GM19328 (cell line): ENCODE measurements around the gene DHX40.
"Not testable (repeated sequence)": the region's sequence is repeated elsewhere in the genome, so short reads cannot be mapped to it uniquely, and the experiment has no call there.

Experiments used
- ATAC-seq: cut with Tn5 transposase; IDR thresholded peaks from one replicate; pipeline ENCODE4 v1.9.1; 2021; ENCODE audit warnings: mild to moderate bottlenecking, moderate library complexity; ENCODE audit not compliant: unreplicated experiment

DHX40 gene

DNA sequence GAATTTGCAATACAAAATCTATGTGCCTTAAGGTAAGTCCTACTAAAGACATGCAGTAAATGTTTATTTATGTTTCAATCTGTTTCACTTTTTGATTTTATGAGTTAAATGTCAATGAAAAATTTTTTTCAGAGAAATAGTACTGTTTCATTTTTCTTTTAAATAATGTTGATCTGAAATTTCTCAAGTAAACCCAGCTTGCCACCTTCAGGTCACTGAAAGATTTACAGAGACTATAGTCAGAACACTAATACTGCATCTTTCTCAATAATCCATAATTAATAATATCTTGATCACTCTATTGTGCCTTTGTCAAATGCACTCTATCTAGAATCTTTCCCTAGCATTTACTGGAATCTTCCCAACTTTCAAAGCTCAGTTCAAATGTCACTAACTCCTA, 6.5 kb upstream of the DHX40 start:
- ATAC-seq, result no peak

DNA sequence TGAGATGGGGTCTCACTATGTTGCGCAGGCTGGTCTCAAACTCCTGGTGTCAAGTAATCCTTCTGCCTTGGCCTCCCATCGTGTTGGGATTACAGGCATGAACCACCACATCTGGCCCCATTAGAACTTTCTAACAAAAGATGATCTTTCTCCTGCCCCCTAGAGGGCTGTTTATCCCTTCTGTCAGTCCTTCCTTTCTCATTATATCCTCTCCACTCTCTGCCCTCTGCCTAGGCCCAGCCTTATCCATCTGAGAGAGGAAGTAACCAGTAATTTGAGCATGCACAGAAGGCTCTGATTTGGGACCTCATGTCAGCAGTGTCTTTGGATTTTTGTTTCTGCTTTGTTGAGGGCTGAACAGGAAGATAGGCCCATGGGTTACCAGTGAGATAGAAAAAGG, 4.4 kb upstream of the DHX40 start:
- ATAC-seq, result no peak

DNA sequence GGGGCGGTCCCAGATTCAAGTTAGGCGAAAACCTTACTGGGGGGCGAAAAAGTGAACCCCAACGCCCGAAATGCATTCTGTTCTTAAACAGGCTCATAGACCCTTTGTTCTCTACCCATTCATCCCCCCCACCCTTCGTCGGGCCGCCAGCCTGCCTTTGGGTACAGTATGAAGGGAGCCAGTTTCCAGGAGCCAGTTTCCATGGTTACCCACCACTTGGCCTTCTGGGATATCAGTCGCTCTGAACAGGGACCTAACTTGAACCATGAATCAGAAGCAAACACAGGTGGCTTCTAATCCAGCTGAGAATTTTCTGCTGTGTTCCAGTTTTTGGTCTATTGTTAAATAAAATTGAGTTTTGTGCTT, 532 bp downstream of the DHX40 start:
- ATAC-seq, result no peak

DNA sequence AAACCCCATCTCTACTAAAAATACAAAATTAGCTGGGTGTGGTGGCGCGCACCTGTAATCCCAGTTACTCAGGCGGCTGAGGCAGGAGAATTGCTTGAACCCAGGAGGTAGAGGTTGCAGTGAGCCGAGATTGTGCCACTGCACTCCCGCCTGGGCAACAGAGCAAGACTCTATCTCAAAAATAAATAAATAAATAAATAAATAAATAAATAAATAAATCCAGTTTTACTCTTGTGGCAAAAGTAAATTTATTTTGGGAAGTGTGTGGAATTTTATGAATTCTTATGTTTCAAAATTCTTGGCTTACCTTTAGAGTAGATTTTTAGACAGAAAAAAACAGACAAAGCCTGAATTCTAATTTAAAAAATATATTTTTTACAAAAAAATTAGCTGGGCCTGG, 3.7 kb downstream of the DHX40 start:
- not testable (repeated sequence) for ATAC-seq

DNA sequence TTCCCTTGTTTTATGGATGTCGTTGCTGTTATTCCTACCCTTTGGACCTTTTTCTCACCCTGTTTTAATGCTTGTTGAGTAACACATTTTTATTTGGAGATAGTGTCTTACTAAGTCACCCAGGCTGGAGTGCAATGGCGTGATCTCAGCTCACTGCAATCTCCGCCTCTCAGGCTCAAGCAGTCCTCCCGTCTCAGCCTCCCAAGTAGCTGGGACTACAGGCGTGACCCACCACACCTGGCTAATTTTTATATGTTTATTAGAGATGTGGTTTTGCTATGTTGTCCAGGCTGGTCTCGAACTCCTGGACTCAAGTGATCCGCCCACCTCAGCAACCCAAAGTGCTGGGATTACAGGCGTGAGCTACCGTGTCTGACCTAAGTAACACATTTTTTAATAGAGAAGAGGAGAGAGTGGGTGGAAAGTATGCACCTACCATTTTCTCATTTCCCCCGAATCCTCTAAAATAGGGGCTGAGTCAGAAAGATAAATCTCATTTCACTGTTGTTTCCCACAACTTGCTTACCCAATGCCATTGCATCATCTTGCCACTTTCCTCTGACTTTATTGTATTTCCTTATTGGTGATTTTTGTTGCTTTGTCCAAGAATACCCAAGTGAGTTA, 7.0 kb downstream of the DHX40 start:
- ATAC-seq, result no peak

DNA sequence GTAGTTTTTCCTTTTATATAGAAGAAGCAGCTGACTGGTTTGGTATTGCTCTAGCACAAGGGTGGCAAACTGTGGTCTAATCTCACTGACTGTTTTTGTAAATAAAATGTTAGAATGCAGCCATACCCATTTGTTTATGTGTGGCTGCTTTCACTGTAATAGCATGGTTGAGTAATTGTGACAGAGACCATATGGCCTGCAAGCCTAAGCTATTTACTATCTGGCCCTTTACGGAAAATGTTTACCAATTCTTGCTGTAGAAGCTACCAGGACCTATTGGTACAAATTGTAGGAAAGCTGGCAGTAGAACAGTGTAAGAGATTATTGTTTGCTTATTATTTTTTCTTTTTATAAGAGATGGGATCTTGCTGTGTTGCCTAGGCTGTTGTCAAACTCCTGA, 18.8 kb downstream of the DHX40 start:
- ATAC-seq, result not testable (repeated sequence)

DNA sequence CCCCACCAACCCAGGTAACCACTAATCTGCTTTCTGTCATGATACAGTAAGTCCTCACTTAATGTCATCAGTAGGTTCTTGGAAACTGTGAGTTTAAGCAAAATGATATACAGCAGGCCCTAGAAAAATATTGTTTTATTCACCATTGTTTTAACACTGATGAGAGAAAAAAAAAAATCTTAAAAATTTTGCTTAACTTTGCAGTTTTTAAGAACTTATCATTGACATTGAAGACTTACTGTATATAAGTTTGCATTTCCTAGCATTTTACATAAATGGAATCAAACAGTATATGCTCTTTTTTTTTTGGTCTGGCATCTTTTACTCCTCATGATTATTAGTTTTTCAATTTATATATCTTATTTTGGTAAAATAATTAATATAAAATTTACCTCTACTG, 34.8 kb downstream of the DHX40 start:
- ATAC-seq, result no peak

DNA sequence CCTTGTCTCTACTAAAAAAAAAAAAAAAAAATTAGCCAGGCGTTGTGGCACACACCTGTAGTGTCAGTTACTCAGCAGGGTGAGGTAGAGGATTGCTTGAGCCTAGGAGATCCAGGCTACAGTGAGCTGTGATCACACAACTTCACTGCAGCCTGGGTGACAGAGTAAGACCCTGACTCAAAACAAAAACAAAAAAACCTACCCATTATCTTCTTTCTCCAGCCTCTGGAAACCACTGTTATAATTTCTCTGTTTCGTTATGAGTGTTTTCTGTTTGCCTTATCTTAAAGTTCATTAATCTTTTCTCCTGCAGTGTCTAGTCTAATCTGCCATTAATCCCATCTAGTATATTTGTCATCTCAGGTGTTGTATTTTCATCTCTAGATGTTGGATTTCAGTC, 35.7 kb downstream of the DHX40 start:
- ATAC-seq, result no peak

DNA sequence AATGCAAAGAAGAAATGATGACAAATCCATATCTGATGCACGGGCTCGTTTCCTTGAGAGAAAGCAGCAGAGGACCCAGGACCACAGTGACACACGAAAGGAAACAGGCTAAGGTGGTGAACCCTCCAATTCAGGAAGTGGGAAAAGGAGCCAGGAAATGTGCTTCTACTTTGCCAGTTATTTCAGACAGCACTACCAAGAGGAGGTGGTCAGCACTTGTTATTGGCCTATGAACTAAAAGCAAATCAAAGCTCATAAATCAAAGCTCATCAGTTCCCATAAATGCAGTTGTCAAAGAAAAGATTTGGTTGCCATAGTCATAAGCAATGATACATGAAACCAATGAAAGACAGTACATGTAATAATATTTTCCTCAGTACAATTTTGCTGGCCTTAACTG, 41.7 kb downstream of the DHX40 start:
- no peak for ATAC-seq

DNA sequence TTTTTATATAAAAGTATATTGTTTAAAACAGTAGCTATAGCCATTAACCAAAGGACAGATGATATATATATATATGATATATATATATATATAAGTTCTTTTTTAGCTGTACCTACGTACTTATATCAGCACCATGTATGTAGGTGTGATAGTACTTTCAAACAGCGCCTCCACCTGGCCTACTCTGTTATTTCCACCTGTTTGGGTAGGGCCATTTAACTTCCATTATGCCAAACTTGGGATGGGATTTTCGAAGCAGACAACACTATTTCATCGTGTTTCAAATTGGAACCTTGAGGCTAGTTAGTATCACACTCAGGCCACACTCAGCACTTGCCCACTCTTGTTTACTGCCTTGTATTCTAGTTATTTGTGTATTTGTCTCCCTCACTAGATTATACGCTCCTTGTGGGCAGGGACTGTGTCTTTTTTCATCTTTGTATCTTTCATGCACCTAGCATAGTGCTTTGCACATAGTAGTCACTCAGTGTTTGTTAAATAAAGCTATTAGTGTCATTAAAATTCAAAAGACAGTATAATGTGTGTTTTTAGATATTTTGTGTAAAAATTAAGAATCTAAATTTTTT, 42.5 kb downstream of the DHX40 start:
- ATAC-seq, result no peak

DNA sequence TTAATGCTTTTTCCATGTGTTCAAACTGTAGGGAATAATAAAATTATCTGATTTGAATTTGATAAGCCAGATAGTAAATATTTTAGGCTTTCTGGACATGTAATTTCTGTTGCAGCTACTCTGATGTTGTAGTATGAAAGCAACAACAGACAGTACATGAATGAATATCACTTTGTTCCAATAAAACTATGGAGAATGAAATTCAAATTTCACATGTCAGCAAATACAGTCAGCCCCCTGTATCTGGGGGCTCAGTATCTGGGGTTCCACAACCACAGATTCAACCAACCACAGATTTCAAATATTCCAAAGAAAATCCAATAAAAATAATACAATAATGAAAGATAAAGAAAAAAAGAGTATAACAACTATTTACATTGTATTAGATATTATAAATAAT, 46.1 kb downstream of the DHX40 start:
- ATAC-seq, result no peak

DNA sequence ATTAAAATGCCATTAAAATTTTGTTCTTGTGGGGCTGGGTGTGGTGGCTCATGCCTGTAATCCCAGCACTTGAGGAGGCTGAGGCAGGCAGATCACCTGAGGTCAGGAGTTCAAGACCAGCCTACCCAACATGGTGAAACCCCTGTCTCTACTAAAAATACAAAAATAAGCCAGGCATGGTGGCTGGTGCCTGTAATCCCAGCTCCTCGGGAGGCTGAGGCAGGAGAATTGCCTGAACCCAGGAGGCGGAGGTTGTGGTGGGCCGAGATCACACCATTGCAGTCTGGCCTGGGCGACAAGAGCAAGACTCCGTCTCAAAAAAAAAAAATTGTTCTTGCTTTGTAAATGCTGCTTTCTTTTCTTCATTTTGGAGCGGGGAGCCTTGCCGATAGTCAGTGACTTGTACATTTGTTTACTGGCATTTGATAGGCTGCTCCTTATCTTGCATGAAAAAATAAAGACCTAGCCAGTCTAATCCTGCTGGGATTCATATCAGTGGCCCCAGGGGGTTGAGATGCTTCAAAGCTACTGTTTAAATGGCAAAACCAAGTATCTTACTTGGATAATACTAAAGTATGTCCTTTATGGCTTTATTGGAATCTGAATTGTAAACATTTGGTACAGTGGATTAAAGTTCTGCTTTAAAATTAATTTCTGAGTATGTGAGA, 51.0 kb downstream of the DHX40 start:
- ATAC-seq, result no peak

DNA sequence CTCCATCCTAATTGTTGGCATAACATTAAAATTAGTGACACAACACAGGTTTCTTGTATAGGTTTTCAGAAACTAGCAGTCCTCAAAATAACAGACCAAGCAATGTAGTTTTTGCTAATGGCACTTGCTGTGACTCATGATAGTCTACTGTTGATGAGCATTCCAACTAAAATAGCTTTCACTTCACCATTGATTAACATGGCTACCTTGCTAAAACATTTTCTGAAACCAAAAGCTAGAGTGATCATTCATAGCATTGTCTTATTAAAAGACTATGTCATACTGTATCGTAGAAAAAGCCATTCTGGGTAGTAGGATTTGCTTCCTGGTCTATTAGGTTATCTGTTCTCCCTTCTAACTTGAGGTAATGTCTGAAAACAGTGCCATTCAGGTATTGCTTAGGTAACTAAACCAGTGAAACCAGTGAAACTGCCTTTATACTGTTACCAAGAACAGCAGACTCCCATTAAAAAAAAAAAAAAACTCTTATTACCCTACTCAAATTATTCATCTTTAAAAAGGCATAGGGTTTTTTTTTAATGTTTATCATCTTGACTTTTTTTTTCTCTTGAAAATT, 51.8 kb downstream of the DHX40 start:
- ATAC-seq, result no peak

DNA sequence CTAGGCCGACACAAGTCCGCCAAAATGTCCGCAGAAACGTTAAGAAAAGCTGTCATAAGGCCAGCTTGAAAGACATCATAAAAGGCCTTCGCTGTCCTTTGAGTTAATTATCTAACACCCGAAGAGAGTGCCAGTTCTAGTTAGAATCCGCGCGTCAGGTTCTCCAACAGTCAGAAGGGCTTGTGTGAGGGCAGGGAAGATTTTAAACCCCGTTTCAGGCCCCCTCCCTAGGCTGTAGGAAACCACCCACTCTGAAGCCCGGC, 53.6 kb downstream of the DHX40 start:
- no peak for ATAC-seq

DNA sequence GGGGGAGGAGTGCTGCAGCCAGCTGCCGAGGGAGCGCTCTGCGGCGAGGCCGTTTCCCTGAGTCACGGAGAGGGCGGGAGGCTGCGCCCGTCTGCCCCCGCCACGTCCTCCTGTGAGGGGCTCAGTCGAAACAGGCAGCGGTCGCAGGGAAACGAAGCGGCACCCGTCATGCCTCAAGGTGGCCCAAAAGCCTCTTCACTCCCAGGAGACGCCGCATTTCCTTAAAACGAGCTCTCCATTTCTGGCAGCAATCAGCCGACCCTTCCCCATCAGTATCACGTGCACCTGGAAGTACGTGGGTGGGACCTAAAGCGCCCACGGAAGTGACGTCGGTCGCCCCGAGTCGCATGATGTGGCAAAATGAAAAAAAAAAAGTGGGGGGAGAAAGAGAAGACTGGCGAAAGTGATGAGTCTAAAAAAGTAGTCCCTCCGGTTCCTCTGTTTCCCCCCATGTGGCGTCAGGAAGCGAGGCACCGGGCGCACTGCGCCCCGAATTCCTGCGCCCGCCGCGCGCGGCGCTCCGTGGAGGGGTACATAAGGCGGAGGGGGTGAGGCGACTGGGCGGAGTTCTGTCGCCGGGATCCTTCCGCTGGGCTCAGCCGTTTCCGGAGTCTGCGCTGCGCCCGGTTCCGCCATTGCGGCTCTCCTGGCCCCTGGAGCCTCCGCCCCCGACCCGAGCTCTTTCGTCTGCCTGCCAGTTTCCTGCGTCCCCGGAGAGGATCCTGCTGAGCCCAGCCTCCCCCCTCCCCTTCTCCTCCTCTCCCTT, 54.1 kb downstream of the DHX40 start, which contains the start of gene CLTC:
CLTC (plus strand) TSS at position 598 of the 766 bp plus-strand sequence. CDS start 237 bp downstream, outside the sequence.
- peak; percentile 75 for ATAC-seq

DNA sequence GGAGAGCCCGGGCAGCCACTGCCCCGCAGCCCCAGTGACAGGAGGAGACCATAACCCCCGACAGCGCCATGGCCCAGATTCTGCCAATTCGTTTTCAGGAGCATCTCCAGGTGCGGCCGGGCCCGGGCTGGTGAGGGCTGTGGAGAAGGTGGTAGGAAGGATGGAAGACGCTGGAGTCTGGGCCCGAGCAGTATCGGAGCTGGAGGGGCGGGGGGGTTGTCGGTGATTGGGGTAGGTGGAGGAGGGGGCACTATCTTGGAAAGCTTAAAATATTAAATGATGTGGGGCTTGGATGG, 54.6 kb downstream of the DHX40 start:
- ATAC-seq, result peak; percentile 1

DNA sequence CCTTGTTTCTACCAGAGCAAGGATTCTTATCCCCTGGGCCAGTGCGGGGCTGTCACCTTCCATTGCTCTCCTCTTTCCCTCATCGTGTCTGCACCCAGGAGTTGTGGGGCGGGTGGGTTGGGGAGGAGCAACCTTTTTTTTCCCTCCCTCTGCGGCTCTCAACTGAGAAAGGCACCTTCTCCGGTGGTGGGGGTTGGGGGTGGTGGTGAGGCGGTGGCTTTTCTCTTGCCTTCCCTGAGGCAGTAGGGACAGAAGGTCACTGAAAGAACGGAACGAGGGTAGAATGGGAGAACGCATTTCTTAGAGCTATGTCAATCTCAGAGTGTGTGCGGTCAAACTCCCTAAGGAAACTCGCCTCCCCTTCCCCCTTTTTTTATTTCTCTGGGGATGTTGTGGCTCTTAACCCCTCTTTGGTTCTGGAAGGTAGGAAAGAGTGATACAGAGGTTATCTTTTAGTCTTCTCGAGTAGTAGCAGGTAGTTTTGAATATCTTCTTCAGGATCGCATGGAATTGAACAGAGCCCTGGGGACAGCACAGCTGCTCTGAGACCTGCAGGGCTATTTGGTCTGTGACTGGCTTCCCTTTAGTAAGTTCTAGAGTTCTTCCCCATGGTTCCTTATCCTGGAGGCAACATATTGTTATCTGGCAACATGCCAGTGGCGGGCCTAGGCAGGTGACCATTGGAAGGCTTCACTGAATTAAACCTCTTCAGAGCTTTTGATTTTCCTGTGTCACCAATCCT, 55.3 kb downstream of the DHX40 start:
- ATAC-seq, result no peak

DNA sequence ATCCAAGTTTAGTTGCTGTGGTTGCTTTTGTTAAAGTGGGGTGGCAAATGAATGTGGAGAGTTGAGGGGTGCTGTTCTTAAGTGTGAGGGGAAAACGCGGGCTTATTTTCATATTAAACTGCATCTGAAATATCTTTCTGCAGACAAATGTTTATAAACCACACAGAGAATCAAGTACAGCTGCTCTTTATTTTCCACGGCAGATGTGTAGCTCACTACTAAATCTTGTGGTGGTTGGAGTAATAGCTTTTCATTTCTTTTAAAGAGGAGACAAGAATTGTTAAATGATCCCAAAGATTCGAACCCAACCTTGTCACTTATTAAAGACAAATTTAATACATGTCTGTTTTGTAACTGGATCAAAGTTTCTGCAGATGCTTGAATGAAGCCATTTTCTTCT, 56.4 kb downstream of the DHX40 start:
- ATAC-seq, result no peak

DNA sequence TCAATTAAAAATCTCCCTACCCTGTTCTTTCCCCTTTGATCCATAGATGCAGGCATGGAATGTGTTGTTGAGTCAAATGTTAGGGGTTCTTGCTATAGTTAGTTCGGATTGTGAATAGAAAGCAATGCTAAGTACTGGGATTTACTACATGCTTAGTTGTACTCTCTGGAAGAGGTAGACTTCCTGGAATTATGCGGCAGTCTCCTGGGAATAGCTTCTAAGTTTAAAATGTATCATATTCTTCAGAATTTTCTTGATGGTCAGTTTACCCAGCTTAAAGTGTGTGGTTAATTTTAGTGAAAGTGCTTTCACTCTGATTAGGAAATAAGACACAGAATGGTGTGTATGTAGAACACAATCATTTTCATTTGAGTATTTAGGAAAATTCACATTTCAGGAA, 57.7 kb downstream of the DHX40 start:
- ATAC-seq, result no peak

DNA sequence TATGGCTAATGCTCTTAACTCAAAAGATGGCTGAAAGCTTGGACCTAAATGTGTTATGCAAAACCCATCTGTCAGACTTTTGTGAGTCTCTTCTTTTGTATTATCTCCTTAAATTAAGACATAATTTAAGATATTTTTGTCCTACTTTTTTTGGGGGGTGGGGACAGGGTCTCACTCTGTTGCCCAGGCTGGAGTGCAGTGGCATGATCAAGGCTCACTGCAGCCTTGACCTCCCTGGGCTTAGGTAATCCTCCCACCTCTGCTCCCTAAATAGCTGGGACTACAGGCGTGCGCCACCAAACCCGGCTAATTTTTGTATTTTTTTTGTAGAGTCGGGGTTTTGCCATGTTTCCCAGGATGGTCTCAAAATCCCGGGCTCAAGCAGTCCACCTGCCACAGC, 61.3 kb downstream of the DHX40 start:
- no peak for ATAC-seq

DNA sequence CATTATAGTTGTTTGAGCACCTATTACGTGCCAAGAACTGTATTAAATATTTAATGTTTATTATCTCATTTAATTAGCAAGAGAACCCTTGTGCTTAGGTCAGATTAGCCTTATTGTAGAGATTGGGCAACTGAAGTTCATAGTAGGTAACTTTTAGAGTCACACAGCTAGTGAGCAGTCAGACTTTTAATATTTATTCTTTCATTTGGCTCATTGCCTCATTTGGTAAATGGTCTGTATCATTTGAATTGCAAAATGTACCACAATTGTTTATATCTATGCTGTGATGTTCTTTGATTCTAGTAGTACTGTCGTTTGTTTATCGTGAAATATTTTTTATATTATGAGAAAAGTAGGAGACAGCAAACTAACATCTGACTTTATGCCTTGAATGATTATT, 61.9 kb downstream of the DHX40 start:
- no peak for ATAC-seq
